ENCODE data around the gene METTL21A. TPM values are rescaled to one million over a fixed set of nuclear protein-coding genes. Genes with fewer than 3 reads are reported as not detected.

Gene METTL21A
- total and polyA plus RNA-seq, 2 of the 13 experiments (the other 11 are each of a cell fraction or from before 2014, with no cell fraction given), result 42.4 to 61.2 TPM

GRCh38 chr2:207624185-207625013 lies 795 bp downstream of the METTL21A start (continued):
- no peak for TF ChIP-seq SKIL (CRISPR knock-in tag; IDR thresholded peaks at IDR 0.05; ENCODE audit: borderline replicate concordance)
- no peak for TF ChIP-seq RORA (CRISPR knock-in tag; IDR thresholded peaks at IDR 0.05)
- TF ChIP-seq MLX (CRISPR knock-in tag; IDR thresholded peaks at IDR 0.05), result 0 out of 2 replicates have a peak, but pooled peaks have one; percentile 37
- TF ChIP-seq, protein P1, sequence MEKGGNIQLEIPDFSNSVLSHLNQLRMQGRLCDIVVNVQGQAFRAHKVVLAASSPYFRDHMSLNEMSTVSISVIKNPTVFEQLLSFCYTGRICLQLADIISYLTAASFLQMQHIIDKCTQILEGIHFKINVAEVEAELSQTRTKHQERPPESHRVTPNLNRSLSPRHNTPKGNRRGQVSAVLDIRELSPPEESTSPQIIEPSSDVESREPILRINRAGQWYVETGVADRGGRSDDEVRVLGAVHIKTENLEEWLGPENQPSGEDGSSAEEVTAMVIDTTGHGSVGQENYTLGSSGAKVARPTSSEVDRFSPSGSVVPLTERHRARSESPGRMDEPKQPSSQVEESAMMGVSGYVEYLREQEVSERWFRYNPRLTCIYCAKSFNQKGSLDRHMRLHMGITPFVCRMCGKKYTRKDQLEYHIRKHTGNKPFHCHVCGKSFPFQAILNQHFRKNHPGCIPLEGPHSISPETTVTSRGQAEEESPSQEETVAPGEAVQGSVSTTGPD (CRISPR knock-in tag; IDR thresholded peaks at IDR 0.05), result no peak
- TF ChIP-seq RELA (CRISPR knock-in tag; IDR thresholded peaks at IDR 0.05), result no peak
- no peak for TF ChIP-seq KLF15 (CRISPR knock-in tag; IDR thresholded peaks at IDR 0.05; ENCODE audit: borderline replicate concordance)
- TF ChIP-seq, protein P2, sequence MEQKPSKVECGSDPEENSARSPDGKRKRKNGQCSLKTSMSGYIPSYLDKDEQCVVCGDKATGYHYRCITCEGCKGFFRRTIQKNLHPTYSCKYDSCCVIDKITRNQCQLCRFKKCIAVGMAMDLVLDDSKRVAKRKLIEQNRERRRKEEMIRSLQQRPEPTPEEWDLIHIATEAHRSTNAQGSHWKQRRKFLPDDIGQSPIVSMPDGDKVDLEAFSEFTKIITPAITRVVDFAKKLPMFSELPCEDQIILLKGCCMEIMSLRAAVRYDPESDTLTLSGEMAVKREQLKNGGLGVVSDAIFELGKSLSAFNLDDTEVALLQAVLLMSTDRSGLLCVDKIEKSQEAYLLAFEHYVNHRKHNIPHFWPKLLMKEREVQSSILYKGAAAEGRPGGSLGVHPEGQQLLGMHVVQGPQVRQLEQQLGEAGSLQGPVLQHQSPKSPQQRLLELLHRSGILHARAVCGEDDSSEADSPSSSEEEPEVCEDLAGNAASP (CRISPR knock-in tag; IDR thresholded peaks at IDR 0.05; ENCODE audit: borderline replicate concordance), result no peak; the same call in 1 of the 2 replicates
- TF ChIP-seq HBP1 (CRISPR knock-in tag; IDR thresholded peaks at IDR 0.05; ENCODE audit: low read depth), result peak; percentile 66
- TF ChIP-seq ZSCAN20 (CRISPR knock-in tag; IDR thresholded peaks at IDR 0.05; ENCODE audit: borderline replicate concordance), result no peak
- TF ChIP-seq, protein P3, sequence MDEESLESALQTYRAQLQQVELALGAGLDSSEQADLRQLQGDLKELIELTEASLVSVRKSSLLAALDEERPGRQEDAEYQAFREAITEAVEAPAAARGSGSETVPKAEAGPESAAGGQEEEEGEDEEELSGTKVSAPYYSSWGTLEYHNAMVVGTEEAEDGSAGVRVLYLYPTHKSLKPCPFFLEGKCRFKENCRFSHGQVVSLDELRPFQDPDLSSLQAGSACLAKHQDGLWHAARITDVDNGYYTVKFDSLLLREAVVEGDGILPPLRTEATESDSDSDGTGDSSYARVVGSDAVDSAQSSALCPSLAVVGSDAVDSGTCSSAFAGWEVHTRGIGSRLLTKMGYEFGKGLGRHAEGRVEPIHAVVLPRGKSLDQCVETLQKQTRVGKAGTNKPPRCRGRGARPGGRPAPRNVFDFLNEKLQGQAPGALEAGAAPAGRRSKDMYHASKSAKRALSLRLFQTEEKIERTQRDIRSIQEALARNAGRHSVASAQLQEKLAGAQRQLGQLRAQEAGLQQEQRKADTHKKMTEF (CRISPR knock-in tag; IDR thresholded peaks at IDR 0.05), result no peak
- peak in 1 of 2 experiments; percentile 41; a peak in 2 of 4 replicates for TF ChIP-seq REST (IDR thresholded peaks at IDR 0.05; ENCODE audit: borderline replicate concordance in 1 of 2, low read depth in 1 of 2, low read length in 2 of 2)
- no peak for TF ChIP-seq PAF1 (CRISPR knock-in tag; IDR thresholded peaks at IDR 0.05)

All from HepG2 (cell line).